CD4-positive, alpha-beta T cell treated with Interleukin-21 for 1 hour (primary cell): ENCODE results near the gene G6PD.
"Not testable (repeated sequence)": the region's sequence is repeated elsewhere in the genome, so short reads cannot be mapped to it uniquely, and the experiment has no call there.

ENCODE experiments used
- DNase-seq: peaks from one replicate; pipeline ENCODE4 v3.0.0-alpha.2; 2020

Gene G6PD

GRCh38 chrX:154541896-154542722 is 4.5 kb downstream of the G6PD start:
- peak; percentile 28 for DNase-seq

- no peak for DNase-seq
Measured at GRCh38 chrX:154541589-154541895, 5.1 kb downstream of the G6PD start.

GRCh38 chrX:154540897-154541535 is 5.6 kb downstream of the G6PD start:
- DNase-seq = no peak

- not testable (repeated sequence) for DNase-seq
Measured at GRCh38 chrX:154540365-154540764, 6.3 kb downstream of the G6PD start.

GRCh38 chrX:154539077-154539476 is 7.6 kb downstream of the G6PD start:
- no peak for DNase-seq

GRCh38 chrX:154535892-154536291 is 10.8 kb downstream of the G6PD start:
- DNase-seq = no peak

- peak; percentile 87 for DNase-seq
Measured at GRCh38 chrX:154534526-154535322, 11.9 kb downstream of the G6PD start.

GRCh38 chrX:154532690-154533089 is 14.0 kb downstream of the G6PD start:
- DNase-seq = no peak

GRCh38 chrX:154531626-154532025 is 15.0 kb downstream of the G6PD start:
- DNase-seq = no peak

GRCh38 chrX:154530286-154530685 is 16.4 kb downstream of the G6PD start:
- DNase-seq = no peak

GRCh38 chrX:154529206-154529612 is 17.4 kb downstream of the G6PD start:
- DNase-seq = no peak

- DNase-seq = peak; percentile 67
Measured at GRCh38 chrX:154526901-154527675, 19.6 kb downstream of the G6PD start.

- no peak for DNase-seq
Measured at GRCh38 chrX:154525606-154526490, 20.8 kb downstream of the G6PD start.

GRCh38 chrX:154519389-154519788 is 27.3 kb downstream of the G6PD start:
- DNase-seq = no peak

- no peak for DNase-seq
Measured at GRCh38 chrX:154517101-154517781, 29.4 kb downstream of the G6PD start.

- DNase-seq = peak; percentile 35
Measured at GRCh38 chrX:154516656-154517100, 30.0 kb downstream of the G6PD start.

- DNase-seq = peak; percentile 94
Measured at GRCh38 chrX:154515966-154516655, 30.5 kb downstream of the G6PD start, which contains the start of gene FAM3A. TSS of gene FAM3A (minus strand) at chrX:154516232. CDS start at chrX:154515772, 460 bp downstream.

- DNase-seq = peak; percentile 44
Measured at GRCh38 chrX:154515090-154515965, 31.3 kb downstream of the G6PD start.

- DNase-seq = no peak
Measured at GRCh38 chrX:154513716-154514115, 32.9 kb downstream of the G6PD start.
